ENCODE data around the gene HSDL2. TPM values are rescaled to one million over a fixed set of nuclear protein-coding genes. Genes with fewer than 3 reads are reported as not detected.
"Not testable (repeated sequence)": the region's sequence is repeated elsewhere in the genome, so short reads cannot be mapped to it uniquely, and the experiment has no call there.

The HSDL2 gene
- polyA plus RNA-seq, 12 donors, result 47.0 to 87.5 (median 77.1) TPM; not detected in 1

DNA sequence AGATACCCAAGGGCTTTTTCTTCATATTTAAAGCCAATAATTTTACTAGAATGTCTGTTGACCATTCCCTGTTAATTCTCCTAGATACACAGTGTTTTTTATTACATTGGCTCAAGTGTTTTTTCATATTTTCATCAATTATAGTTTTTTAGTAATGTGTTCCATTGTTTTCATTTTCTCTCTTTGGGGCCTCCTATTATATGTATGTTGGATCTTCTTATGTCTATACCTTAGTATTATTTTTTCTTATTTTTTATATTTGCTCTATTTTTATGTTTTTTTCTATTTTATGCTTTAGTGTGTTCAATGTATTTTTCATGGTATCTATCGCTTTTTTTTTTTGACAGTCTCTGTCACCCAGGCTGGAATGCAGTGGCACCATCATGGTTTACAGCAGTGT, 114.2 kb downstream of the HSDL2 start:
- DNase-seq, result no peak

DNA sequence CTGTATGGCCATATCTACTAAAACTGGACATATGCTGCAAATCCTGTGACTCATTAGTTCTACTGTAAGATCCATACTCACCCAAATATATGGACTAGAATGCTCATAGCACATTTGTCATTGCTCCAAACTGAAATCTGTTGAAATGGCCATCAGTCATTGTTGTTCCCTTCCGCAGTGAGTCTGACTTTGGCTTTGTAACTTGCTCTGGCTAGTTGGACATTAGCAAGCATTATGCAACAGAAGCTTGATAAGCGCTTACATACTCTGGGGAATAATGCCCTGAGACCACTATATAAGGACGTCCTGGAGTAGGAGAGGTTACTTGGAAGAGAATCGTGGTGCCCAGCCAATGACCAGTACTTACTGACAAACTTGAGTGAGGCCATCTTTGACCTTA, 115.7 kb downstream of the HSDL2 start:
- DNase-seq, result no peak

DNA sequence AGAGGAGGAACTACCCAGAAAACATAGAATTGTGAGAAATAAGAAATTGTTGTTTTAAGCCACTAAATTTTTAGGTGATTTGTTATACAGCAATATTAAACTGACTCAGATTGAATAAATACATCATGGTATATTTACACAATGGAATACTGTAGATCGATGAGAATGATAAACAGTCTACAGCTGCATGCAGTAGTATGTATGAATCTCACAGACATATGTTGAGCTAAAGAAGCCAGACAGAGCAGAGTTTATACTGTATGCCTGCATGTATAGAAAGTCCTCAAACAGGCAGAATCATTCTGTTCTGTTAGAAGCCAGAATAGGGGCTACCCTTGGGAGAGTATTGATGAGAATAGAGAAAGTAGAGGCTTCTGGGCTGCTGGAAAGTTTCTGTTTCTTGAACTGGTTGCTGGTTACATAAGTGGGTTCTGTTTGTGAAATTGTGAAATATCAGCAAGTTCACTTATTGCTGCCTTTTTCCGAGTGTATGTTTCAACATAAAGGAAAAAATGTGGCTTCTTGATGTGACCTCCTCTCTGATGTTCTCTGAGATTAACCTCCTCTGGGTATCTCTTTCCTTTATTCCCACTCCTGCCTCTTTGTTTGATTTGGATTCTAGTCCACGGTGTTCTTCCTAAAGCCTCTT, 116.3 kb downstream of the HSDL2 start:
- DNase-seq, result no peak

DNA sequence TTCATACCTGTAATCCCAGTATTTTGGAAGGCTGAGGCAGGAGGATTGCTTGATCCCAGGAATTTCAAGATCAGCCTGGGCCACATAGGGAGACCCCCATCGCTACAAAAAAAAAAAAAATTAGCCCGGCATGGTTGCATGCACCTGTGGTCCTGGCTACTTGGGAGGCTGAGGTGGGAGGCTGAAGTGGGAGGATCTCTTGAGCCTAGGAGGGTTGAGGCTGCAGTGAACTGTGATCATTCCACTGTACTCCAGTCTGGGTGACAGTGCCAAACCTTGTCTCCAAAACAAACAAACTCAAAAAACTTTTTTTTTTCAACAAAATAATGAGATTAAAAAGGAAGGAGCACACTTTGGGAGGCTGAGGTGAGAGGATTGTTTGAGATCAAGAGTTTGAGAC, 120.9 kb downstream of the HSDL2 start:
- no peak for DNase-seq

DNA sequence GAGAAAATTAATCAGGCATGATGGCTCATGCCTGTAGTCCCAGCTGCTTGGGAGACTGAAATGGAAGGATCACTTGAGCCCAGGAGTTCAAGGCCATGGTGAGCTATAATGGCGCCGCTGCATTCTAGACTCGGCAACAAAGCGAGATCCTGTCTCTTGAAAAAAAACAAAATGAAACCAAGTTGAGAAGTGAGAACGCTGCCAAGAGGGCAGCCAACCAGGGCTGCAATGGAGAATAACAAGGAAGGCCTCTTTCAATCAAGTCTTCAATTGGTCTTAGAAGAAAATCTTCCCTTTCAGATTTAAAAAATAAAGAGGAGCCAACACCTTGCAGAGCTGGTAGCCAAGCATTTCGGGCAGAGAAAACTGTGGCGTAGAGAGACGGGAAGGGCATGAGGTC, 121.4 kb downstream of the HSDL2 start:
- DNase-seq, result no peak

DNA sequence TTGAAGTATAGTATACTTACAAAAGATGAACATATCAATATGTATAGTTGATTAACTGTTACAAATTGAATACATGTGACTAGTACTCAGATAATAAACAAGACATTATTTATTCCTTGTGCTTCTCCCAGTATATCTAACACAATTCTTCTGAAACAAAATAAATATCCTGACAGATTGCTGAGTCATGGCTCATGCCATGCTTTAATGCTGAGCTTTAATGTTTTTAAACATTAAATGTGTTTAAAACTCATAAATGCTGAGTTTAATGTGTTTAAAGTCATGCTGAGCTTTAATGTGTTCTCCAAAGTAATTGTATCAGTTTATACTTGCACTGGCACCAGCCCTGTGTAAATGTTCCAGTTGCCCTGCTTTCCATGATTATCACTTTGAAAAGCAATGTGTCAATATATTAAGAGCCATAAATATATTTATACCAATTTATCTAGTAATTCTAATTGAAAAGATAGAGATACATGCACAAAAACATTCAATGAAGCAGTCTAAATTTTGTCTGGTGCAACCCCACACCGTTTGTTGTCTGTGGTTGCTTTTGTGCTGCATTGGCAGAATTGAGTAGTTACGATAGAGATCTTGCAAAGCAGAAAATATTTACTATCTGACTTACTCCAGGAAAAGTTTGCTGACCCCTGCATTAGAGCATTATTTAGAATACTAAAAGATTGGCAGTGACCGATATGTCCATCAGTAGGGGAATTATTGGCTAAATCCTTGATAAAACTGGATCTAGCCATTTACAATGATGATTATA, 122.5 kb downstream of the HSDL2 start:
- no peak for DNase-seq

DNA sequence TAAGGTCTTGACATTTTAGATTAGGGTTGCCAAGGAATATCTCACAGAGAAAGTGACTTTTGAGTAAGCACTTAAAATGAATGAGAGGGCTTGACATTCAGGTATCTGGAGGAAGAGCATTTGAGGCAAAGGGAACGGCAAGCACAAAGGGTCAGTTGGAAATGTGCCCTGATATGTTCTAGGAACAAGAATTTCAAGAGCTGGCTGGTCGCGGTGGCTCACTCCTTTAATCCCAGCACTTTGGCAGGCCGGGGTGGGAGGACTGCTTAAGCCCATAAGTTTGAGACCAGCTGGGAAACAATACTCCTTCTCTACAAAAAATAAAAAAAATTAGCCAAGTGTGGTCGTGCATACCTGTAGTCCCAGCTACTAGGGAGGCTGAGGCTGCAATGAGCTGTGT, 123.3 kb downstream of the HSDL2 start:
- DNase-seq, result no peak

DNA sequence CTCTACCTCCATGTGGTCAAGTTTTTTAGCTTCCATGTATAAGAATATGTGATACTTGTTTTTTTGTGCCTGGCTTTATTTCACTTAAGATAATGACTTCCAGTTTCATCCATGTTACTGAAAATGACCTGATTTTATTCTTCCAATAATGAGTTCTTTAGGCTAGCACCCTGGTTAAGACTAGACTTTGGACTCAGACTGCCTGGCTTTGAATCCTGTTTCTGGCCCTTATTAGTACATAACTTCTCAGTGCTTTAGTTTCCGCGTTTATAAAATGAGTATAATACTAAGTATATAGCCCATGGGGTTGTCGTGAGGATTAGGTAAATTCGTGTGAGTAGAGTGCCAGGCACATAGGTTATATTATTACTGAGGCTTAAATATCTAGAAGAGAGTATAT, 125.2 kb downstream of the HSDL2 start:
- no peak for DNase-seq

DNA sequence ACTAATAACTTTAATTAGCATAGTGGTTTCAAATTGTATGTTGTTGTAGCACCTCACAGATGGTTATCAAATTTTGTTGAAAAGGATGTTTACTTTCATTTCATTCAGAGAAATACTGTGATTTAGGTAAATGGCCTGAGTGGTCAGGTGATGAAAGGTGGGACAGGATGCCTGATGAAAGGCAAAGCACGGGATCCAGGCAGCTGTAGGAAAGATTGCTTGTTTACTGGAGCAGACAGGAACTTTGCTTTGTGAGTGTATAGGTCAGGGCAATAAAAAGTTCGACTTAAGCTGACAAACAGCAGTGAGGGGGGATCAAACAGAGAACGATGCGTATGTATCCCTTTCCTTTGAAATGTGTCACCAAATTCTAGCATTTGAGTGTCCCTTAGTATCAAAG, 125.7 kb downstream of the HSDL2 start:
- DNase-seq, result no peak

DNA sequence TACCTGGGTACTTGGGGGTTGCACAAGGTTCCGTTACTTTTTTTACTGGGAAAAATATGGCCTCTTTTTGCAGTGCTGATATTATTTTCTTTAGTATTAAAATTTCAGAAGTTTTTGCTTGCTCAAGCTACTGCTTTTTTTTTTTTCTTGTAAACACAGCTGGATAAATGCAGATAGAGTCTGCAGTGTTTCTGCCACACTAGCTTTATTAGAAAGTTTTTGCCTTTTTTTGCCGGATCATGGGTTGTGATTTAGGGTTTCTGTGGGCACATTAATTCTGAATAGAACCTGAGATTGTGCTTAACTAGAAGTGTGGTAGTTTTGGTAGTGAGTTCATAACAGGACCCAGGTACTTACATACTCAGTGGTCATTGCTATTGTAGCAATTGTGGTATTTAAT, 126.7 kb downstream of the HSDL2 start:
- DNase-seq, result no peak

DNA sequence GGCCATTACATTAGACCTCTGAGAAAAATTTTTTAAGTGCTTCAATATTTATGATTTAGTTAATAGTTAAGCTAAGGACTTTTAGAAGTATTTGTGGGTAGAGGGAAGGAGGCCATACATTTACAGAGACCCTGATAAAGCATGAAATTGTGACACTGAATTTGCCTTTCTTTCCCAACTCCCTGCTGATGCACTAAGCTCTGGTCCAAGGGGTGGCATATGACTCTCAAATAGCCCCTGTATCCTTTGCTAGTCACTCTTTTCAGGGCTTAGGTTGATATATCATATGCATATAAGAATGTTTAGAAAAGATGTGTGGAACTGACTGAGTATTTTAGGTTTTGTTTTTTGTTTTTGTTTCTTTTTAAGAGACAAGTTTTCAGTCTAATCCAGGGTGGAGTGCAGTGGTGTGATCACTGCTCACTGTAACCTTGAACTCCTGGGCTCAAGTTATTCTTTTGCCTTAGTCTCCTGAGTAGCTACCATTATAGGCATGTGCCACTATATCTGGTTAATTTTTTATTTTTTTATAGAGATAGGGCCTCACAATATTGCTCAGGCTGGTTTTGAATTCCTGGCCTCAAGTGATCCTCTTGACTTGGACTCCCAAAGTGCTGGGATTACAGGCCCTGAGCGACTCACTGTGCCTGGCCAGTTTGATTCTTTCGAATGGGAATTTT, 127.2 kb downstream of the HSDL2 start:
- DNase-seq, result no peak

DNA sequence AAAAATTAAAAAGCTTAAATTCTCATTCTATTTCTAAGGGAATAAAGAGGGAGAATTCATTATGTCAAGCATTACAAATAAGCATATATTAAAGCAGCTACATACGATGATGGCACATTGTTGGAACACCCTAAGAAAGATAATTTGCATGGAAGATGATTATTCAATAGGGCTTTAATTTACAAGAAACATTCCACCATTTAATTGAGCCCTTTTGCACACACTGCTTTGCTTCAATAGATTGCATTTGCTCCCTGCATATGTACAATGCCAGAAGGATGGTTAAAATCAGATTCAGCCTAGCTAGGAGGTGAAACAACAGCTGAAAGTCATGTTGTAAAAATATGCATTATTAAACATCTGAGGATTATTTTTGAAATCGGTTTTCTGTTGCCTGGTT, 128.5 kb downstream of the HSDL2 start:
- no peak for DNase-seq

DNA sequence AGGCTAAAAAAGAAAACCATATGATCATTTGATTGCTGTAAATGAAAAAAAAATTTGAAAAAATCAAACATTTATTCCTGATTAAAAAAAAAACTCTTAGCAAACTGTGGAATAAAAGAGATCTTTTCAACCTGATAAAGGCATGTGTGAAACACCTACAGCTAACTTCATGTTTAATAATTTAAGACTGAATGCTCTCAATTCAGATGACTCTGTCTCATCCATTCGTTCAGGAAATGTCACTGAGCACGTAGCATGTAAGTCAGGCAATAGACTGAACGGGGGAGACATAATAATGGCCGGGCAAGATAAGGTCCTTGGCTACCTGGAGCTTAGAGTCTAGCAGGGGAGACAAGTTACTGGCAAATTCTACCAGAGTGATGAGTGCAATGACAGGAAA, 132.5 kb downstream of the HSDL2 start:
- not testable (repeated sequence) for DNase-seq

DNA sequence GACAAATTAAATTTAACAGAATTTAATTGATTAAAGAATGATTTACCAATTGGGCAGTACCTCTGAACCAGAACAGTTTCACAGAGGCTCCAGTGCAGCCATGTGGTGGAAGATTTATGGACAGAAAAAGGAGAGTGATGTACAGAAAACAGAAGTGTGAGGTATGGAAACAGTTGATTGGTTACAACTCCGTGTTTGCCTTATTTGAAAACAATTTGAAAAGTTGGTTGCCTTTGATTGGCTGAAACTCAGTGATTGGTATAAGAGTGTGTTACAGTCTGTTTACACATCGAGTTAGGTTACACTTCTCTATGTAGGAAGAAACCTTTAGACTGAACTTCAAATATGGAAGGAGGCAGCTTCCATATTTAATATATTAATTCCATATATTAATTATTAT, 136.9 kb downstream of the HSDL2 start:
- no peak for DNase-seq

DNA sequence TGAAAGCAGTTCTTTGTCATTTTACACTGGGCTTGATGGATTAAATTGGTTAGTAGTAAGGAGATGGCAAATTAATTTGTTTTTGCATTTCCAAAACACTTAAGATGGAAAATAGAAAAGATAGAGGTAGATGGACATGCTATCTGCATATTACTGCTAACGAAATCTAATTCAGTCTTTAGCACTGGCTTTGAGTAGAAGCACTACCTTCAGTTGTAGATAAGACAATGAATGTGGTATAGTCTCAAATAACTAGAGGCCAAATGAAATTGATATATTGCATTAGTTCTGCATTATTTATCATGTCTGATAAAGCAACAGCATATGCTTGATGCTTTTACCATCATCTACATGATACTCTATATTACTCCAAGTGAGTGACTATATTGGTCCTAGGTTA, 140.2 kb downstream of the HSDL2 start:
- DNase-seq, result no peak

DNA sequence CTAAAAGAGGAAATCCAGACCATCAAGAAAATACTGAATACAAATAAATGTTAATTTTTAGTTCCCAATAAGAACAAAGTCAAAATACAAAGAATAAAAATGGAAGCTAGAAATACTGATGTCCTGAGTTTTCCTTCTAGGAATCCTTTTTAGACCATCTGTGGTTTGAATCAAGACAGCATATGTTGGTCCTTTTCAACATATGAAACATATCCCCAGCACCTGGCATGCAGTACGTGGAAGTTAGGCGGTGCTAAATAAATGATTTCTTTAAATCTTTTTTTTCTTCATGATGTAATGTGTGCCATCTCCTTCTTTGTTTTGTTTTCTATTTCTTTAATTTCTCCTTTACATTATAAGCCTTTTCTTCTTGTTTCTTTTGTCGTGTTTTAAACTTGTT, 140.7 kb downstream of the HSDL2 start:
- DNase-seq, result no peak

Other genes starting within 250 kb of the HSDL2 start
- gene SUSD1, start 204.8 kb upstream of the HSDL2 start, polyA plus RNA-seq (ENCODE audit: insufficient read length in 12 of 12), result 10 to 100 TPM in 6 of 12 donors, 1 to 10 TPM in 5, not detected in 1; 6.8 to 14.7 (median 11.7) TPM
- 10 to 100 TPM in 11 of 12 donors, not detected in 1; 14.7 to 38.2 (median 20.2) TPM for gene PTBP3, start 46.5 kb upstream of the HSDL2 start, polyA plus RNA-seq (ENCODE audit: insufficient read length in 12 of 12)
- 1 to 10 TPM in 11 of 12 donors, not detected in 1; 2.9 to 5.8 (median 3.8) TPM for gene KIAA1958, start 106.7 kb downstream of the HSDL2 start, polyA plus RNA-seq (ENCODE audit: insufficient read length in 12 of 12)

All from muscle of arm (tissue), 12 donors.